ENCODE results near the gene CUEDC2.

Gene CUEDC2

GRCh38 chr10:102401735-102402511 is 30.5 kb downstream of the CUEDC2 start (continued):
- TF ChIP-seq ZNF776 (tag by site-specific recombination; IDR thresholded peaks at IDR 0.05; ENCODE audit: borderline replicate concordance) = no peak
- TF ChIP-seq ZNF19 (tag by site-specific recombination; IDR thresholded peaks at IDR 0.05; ENCODE audit: low read depth) = no peak
- no peak for TF ChIP-seq RBAK (tag by site-specific recombination; IDR thresholded peaks at IDR 0.05)
- no peak for TF ChIP-seq GLI2 (tag by site-specific recombination; IDR thresholded peaks at IDR 0.05; ENCODE audit: borderline replicate concordance, low read depth)
- TF ChIP-seq ZNF324 (tag by site-specific recombination; IDR thresholded peaks at IDR 0.05) = no peak
- TF ChIP-seq ZNF37A (tag by site-specific recombination; IDR thresholded peaks at IDR 0.05) = no peak
- 0 out of 2 replicates have a peak, but pooled peaks have one; percentile 26 for TF ChIP-seq ZEB2 (tag by site-specific recombination; IDR thresholded peaks at IDR 0.05)
- no peak for TF ChIP-seq ZBTB20 (tag by site-specific recombination; IDR thresholded peaks at IDR 0.05)
- 0 out of 2 replicates have a peak, but pooled peaks have one; percentile 17 for TF ChIP-seq SP3 (tag by site-specific recombination; IDR thresholded peaks at IDR 0.05)
- TF ChIP-seq, protein P1, sequence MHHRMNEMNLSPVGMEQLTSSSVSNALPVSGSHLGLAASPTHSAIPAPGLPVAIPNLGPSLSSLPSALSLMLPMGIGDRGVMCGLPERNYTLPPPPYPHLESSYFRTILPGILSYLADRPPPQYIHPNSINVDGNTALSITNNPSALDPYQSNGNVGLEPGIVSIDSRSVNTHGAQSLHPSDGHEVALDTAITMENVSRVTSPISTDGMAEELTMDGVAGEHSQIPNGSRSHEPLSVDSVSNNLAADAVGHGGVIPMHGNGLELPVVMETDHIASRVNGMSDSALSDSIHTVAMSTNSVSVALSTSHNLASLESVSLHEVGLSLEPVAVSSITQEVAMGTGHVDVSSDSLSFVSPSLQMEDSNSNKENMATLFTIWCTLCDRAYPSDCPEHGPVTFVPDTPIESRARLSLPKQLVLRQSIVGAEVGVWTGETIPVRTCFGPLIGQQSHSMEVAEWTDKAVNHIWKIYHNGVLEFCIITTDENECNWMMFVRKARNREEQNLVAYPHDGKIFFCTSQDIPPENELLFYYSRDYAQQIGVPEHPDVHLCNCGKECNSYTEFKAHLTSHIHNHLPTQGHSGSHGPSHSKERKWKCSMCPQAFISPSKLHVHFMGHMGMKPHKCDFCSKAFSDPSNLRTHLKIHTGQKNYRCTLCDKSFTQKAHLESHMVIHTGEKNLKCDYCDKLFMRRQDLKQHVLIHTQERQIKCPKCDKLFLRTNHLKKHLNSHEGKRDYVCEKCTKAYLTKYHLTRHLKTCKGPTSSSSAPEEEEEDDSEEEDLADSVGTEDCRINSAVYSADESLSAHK (tag by site-specific recombination; IDR thresholded peaks at IDR 0.05) = no peak
- TF ChIP-seq ZSCAN4 (tag by site-specific recombination; IDR thresholded peaks at IDR 0.05) = no peak
- no peak for TF ChIP-seq ZNF610 (tag by site-specific recombination; IDR thresholded peaks at IDR 0.05; ENCODE audit: borderline replicate concordance)
- TF ChIP-seq, protein P2, sequence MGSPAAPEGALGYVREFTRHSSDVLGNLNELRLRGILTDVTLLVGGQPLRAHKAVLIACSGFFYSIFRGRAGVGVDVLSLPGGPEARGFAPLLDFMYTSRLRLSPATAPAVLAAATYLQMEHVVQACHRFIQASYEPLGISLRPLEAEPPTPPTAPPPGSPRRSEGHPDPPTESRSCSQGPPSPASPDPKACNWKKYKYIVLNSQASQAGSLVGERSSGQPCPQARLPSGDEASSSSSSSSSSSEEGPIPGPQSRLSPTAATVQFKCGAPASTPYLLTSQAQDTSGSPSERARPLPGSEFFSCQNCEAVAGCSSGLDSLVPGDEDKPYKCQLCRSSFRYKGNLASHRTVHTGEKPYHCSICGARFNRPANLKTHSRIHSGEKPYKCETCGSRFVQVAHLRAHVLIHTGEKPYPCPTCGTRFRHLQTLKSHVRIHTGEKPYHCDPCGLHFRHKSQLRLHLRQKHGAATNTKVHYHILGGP (tag by site-specific recombination; IDR thresholded peaks at IDR 0.05) = no peak
- no peak for TF ChIP-seq ZNF366 (tag by site-specific recombination; conservative IDR thresholded peaks at IDR 0.05)
- no peak for TF ChIP-seq TRIM28 (IDR thresholded peaks at IDR 0.05; ENCODE audit: borderline replicate concordance, low read length)
- TF ChIP-seq, protein P3, sequence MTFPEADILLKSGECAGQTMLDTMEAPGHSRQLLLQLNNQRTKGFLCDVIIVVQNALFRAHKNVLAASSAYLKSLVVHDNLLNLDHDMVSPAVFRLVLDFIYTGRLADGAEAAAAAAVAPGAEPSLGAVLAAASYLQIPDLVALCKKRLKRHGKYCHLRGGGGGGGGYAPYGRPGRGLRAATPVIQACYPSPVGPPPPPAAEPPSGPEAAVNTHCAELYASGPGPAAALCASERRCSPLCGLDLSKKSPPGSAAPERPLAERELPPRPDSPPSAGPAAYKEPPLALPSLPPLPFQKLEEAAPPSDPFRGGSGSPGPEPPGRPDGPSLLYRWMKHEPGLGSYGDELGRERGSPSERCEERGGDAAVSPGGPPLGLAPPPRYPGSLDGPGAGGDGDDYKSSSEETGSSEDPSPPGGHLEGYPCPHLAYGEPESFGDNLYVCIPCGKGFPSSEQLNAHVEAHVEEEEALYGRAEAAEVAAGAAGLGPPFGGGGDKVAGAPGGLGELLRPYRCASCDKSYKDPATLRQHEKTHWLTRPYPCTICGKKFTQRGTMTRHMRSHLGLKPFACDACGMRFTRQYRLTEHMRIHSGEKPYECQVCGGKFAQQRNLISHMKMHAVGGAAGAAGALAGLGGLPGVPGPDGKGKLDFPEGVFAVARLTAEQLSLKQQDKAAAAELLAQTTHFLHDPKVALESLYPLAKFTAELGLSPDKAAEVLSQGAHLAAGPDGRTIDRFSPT (tag by site-specific recombination; IDR thresholded peaks at IDR 0.05) = peak; percentile 60
- no peak for TF ChIP-seq ZNF792 (tag by site-specific recombination; IDR thresholded peaks at IDR 0.05)
- no peak for TF ChIP-seq ZNF530 (tag by site-specific recombination; IDR thresholded peaks at IDR 0.05; ENCODE audit: low read depth)
- no peak for TF ChIP-seq ZBTB10 (tag by site-specific recombination; IDR thresholded peaks at IDR 0.05)
- no peak for TF ChIP-seq IKZF3 (tag by site-specific recombination; IDR thresholded peaks at IDR 0.05)
- TF ChIP-seq, protein P4, sequence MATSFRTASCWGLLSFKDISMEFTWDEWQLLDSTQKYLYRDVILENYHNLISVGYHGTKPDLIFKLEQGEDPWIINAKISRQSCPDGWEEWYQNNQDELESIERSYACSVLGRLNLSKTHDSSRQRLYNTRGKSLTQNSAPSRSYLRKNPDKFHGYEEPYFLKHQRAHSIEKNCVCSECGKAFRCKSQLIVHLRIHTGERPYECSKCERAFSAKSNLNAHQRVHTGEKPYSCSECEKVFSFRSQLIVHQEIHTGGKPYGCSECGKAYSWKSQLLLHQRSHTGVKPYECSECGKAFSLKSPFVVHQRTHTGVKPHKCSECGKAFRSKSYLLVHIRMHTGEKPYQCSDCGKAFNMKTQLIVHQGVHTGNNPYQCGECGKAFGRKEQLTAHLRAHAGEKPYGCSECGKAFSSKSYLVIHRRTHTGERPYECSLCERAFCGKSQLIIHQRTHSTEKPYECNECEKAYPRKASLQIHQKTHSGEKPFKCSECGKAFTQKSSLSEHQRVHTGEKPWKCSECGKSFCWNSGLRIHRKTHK (tag by site-specific recombination; IDR thresholded peaks at IDR 0.05) = no peak
- TF ChIP-seq, protein P5, sequence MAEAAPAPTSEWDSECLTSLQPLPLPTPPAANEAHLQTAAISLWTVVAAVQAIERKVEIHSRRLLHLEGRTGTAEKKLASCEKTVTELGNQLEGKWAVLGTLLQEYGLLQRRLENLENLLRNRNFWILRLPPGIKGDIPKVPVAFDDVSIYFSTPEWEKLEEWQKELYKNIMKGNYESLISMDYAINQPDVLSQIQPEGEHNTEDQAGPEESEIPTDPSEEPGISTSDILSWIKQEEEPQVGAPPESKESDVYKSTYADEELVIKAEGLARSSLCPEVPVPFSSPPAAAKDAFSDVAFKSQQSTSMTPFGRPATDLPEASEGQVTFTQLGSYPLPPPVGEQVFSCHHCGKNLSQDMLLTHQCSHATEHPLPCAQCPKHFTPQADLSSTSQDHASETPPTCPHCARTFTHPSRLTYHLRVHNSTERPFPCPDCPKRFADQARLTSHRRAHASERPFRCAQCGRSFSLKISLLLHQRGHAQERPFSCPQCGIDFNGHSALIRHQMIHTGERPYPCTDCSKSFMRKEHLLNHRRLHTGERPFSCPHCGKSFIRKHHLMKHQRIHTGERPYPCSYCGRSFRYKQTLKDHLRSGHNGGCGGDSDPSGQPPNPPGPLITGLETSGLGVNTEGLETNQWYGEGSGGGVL (tag by site-specific recombination; IDR thresholded peaks at IDR 0.05) = no peak
- TF ChIP-seq ZFP37 (tag by site-specific recombination; IDR thresholded peaks at IDR 0.05) = 0 out of 2 replicates have a peak, but pooled peaks have one; percentile 37
